ENCODE data around the gene TECTA.
A peak's percentile ranks its signal among the peaks of the same experiment; 100 is the strongest.
"Not testable (repeated sequence)": the region's sequence is repeated elsewhere in the genome, so short reads cannot be mapped to it uniquely, and the experiment has no call there.

Gene TECTA

GRCh38 chr11:121112498-121113455 lies 11.7 kb downstream of the TECTA start:
- Histone ChIP-seq H3K4me1 (ENCODE audit: insufficient read depth, low read length) (no peaks in the 10 kb centered on the region), H3K36me3 (ENCODE audit: insufficient read depth, low read length) (no peaks in the 10 kb centered on the region), H3K9ac (ENCODE audit: low read depth, low read length) (no peak overlapping the region), H3K27me3 (ENCODE audit: insufficient read depth, low read length, poor library complexity) (peaks cover 16% of the 10 kb centered on the region), H3K9me3 (ENCODE audit: insufficient read depth, low read length, severe bottlenecking) (no peaks in the 10 kb centered on the region), H3K27ac (ENCODE audit: low read length) (no peak overlapping the region), H4K20me1 (ENCODE audit: insufficient read depth, low read length) (no peaks in the 10 kb centered on the region), H3K4me3 (ENCODE audit: low read depth in 1 of 2, low read length in 2 of 2) (no peak overlapping the region), H2AFZ (ENCODE audit: low read depth, low read length) (no peak overlapping the region), H3K79me2 (ENCODE audit: insufficient read depth, low read length) (no peaks in the 10 kb centered on the region), H3K4me2 (ENCODE audit: insufficient read depth, low read length) (no peak overlapping the region)
- peak; percentile 72 for TF ChIP-seq CTCF (IDR thresholded peaks at IDR 0.05; ENCODE audit: borderline replicate concordance, extremely low read depth, low read length, poor library complexity, severe bottlenecking)
- TF ChIP-seq EZH2 (IDR thresholded peaks at IDR 0.05; ENCODE audit: borderline replicate concordance, low read depth, low read length, severe bottlenecking), result no peak
- peak; percentile 81 for ATAC-seq (ENCODE audit: insufficient read depth, low read depth)
- DNase-seq, result peak; percentile 35

- no peak for DNase-seq
- Histone ChIP-seq H2AFZ (ENCODE audit: low read depth, low read length) (no peak overlapping the region), H3K4me2 (ENCODE audit: insufficient read depth, low read length) (no peak overlapping the region)
These were observed 12.6 kb downstream of the TECTA start for GRCh38 chr11:121113611-121114010.

GRCh38 chr11:121115024-121115423 lies 14.0 kb downstream of the TECTA start:
- not testable (repeated sequence) for H3K9me3 ChIP-seq (ENCODE audit: insufficient read depth, low read length, severe bottlenecking); H3K27ac ChIP-seq (ENCODE audit: low read length); H4K20me1 ChIP-seq (ENCODE audit: insufficient read depth, low read length); ATAC-seq (ENCODE audit: insufficient read depth, low read depth); H3K4me2 ChIP-seq (ENCODE audit: insufficient read depth, low read length); H3K79me2 ChIP-seq (ENCODE audit: insufficient read depth, low read length); H3K4me1 ChIP-seq (ENCODE audit: insufficient read depth, low read length); H3K36me3 ChIP-seq (ENCODE audit: insufficient read depth, low read length); DNase-seq; H3K4me3 ChIP-seq (ENCODE audit: low read depth in 1 of 2, low read length in 2 of 2); H2AFZ ChIP-seq (ENCODE audit: low read depth, low read length); H3K9ac ChIP-seq (ENCODE audit: low read depth, low read length)
- H3K27me3 ChIP-seq (ENCODE audit: insufficient read depth, low read length, poor library complexity), result peaks cover 19% of the 10 kb centered on the region

More at GRCh38 chr11:121113611-121114010, 12.6 kb downstream of the TECTA start:
- Histone ChIP-seq H3K4me3 (ENCODE audit: low read depth in 1 of 2, low read length in 2 of 2) (no peak overlapping the region), H3K27ac (ENCODE audit: low read length) (no peak overlapping the region), H3K27me3 (ENCODE audit: insufficient read depth, low read length, poor library complexity) (peaks cover 21% of the 10 kb centered on the region), H4K20me1 (ENCODE audit: insufficient read depth, low read length) (no peaks in the 10 kb centered on the region), H3K9me3 (ENCODE audit: insufficient read depth, low read length, severe bottlenecking) (no peaks in the 10 kb centered on the region), H3K36me3 (ENCODE audit: insufficient read depth, low read length) (no peaks in the 10 kb centered on the region), H3K79me2 (ENCODE audit: insufficient read depth, low read length) (no peaks in the 10 kb centered on the region), H3K9ac (ENCODE audit: low read depth, low read length) (no peak overlapping the region), H3K4me1 (ENCODE audit: insufficient read depth, low read length) (no peaks in the 10 kb centered on the region)
- no peak for ATAC-seq (ENCODE audit: insufficient read depth, low read depth)
- no peak for TF ChIP-seq EZH2 (IDR thresholded peaks at IDR 0.05; ENCODE audit: borderline replicate concordance, low read depth, low read length, severe bottlenecking)

- no peak overlapping the region for H2AFZ ChIP-seq (ENCODE audit: low read depth, low read length)
- peaks cover 5% of the 10 kb centered on the region for H3K9me3 ChIP-seq (ENCODE audit: insufficient read depth, low read length, severe bottlenecking)
- DNase-seq (no peak), ATAC-seq (ENCODE audit: insufficient read depth, low read depth) (no peak)
- peaks cover 9% of the 10 kb centered on the region for H3K27me3 ChIP-seq (ENCODE audit: insufficient read depth, low read length, poor library complexity)
- no peak overlapping the region for H3K4me3 ChIP-seq (ENCODE audit: low read depth in 1 of 2, low read length in 2 of 2)
- H3K4me1 ChIP-seq (ENCODE audit: insufficient read depth, low read length), result no peaks in the 10 kb centered on the region
- no peak overlapping the region for H3K27ac ChIP-seq (ENCODE audit: low read length)
- no peaks in the 10 kb centered on the region for H4K20me1 ChIP-seq (ENCODE audit: insufficient read depth, low read length)
- H3K36me3 ChIP-seq (ENCODE audit: insufficient read depth, low read length), result no peaks in the 10 kb centered on the region
- TF ChIP-seq CTCF (IDR thresholded peaks at IDR 0.05; ENCODE audit: borderline replicate concordance, extremely low read depth, low read length, poor library complexity, severe bottlenecking) (no peak), EZH2 (IDR thresholded peaks at IDR 0.05; ENCODE audit: borderline replicate concordance, low read depth, low read length, severe bottlenecking) (no peak)
- H3K79me2 ChIP-seq (ENCODE audit: insufficient read depth, low read length), result no peaks in the 10 kb centered on the region
- no peak overlapping the region for H3K4me2 ChIP-seq (ENCODE audit: insufficient read depth, low read length)
- no peak overlapping the region for H3K9ac ChIP-seq (ENCODE audit: low read depth, low read length)
These were observed 16.7 kb downstream of the TECTA start for GRCh38 chr11:121117788-121118187.
